ENCODE measurements around the gene FOXO6.

DNA sequence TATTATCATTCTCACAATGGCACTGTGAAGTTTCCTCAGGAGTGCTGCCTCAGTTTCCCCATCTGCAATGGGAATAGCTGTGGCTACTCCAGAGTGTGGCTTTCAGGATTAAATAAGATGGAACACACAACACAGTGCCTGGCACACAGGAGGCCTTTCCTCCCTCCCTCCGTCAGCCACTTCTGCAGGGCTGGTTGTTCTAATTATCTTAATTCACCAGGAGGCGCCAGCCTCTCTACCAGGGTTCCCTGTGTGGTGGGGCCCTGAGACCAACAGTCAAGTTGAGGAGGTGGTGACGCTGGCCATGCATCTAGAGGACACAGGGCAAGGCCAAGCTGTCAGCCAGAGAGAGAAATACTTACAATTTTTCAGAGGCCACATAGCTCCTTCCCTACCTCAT is 6.3 kb upstream of the FOXO6 start:
- TF ChIP-seq EP300 (IDR thresholded peaks at IDR 0.05) (no peak), POLR2A (IDR thresholded peaks at IDR 0.05) (no peak)
- TF ChIP-seq, protein P1, sequence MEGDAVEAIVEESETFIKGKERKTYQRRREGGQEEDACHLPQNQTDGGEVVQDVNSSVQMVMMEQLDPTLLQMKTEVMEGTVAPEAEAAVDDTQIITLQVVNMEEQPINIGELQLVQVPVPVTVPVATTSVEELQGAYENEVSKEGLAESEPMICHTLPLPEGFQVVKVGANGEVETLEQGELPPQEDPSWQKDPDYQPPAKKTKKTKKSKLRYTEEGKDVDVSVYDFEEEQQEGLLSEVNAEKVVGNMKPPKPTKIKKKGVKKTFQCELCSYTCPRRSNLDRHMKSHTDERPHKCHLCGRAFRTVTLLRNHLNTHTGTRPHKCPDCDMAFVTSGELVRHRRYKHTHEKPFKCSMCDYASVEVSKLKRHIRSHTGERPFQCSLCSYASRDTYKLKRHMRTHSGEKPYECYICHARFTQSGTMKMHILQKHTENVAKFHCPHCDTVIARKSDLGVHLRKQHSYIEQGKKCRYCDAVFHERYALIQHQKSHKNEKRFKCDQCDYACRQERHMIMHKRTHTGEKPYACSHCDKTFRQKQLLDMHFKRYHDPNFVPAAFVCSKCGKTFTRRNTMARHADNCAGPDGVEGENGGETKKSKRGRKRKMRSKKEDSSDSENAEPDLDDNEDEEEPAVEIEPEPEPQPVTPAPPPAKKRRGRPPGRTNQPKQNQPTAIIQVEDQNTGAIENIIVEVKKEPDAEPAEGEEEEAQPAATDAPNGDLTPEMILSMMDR (IDR thresholded peaks at IDR 0.05), result no peak

All from tibial nerve (tissue), 4 donors.